Right cardiac atrium (tissue), 5 donors: ENCODE results near the gene NEU1. TPM values are rescaled to one million over a fixed set of nuclear protein-coding genes. Genes with fewer than 3 reads are reported as not detected.
"Not testable (repeated sequence)": the region's sequence is repeated elsewhere in the genome, so short reads cannot be mapped to it uniquely, and the experiment has no call there.

Experiments used
- ATAC-seq, 2 donors: fragments of 200-7000 bp; cut with Tn5 transposase; one replicate each; pipeline versions ENCODE4 v1.8.0 to v1.9.1; 2020; ENCODE audit warnings: moderate library complexity in 2 of 2, mild to moderate bottlenecking in 1 of 2
- DNase-seq, 3 donors: peaks; one replicate each; pipeline ENCODE4 v3.0.0-alpha.2; 2020
- H3K27ac ChIP-seq: one replicate; pipeline ENCODE4 v1.5.1; 2013; ENCODE audit warnings: mild to moderate bottlenecking, low read length, control low read depth, moderate library complexity
- H3K27me3 ChIP-seq: one replicate; pipeline ENCODE4 v1.6.1; 2013; ENCODE audit not compliant: control insufficient read depth, insufficient read depth
- H3K4me1 ChIP-seq: one replicate; pipeline ENCODE4 v1.6.1; 2013; ENCODE audit warnings: low read length; ENCODE audit not compliant: control insufficient read depth, insufficient read depth
- H3K4me3 ChIP-seq: one replicate; pipeline ENCODE4 v1.5.1; 2013; ENCODE audit warnings: low read length, control low read depth
- H3K9me3 ChIP-seq: one replicate; pipeline ENCODE4 v1.6.1; 2013; ENCODE audit warnings: low read length; ENCODE audit not compliant: control insufficient read depth
- WGBS: extraction: QIAGEN DNeasy Blood & Tissue Kit; methylation state at CpG from one replicate; pipeline ENCODE4 v1.1.7; 2013; 5-methylcytosine and 5-hydroxymethylcytosine counted together
- intact Hi-C, 4 donors: fragments of 100-400 bp; cut with DNase I; formaldehyde crosslinking; loops; one replicate each; pipeline versions ENCODE4 v1.11.0 to v1.14.0; 2022 to 2023
- polyA plus RNA-seq: library from polyadenylated mRNA; stranded (reverse); fragments of 200-250 nt; gene quantifications from one replicate; pipeline ENCODE4 v1.2.3, GENCODE V29; 2013
- total RNA-seq, 4 donors: library from RNA; stranded (reverse); fragmentation: NEBNext Ultra II Directional; extraction: Animal tissue kit (Norgen Biotek cat#: 25700); gene quantifications; one replicate each; pipeline ENCODE4 v1.2.1, GENCODE V29; 2021
- donor health status: healthy with polysubstance abuse.
- donor health status: DM: no; HTN: yes; CAD: no.
- donor health status: DM: no; HTN: no; CAD: no.
- donor health status: DM: no; HTN: yes; CAD: no; lungs with severe emphysema.
- donor health status: DM: yes; HTN: yes; CAD: no.

Gene NEU1
- total and polyA plus RNA-seq, 5 donors, result 18.5 to 28.2 (median 24.8) TPM

DNA sequence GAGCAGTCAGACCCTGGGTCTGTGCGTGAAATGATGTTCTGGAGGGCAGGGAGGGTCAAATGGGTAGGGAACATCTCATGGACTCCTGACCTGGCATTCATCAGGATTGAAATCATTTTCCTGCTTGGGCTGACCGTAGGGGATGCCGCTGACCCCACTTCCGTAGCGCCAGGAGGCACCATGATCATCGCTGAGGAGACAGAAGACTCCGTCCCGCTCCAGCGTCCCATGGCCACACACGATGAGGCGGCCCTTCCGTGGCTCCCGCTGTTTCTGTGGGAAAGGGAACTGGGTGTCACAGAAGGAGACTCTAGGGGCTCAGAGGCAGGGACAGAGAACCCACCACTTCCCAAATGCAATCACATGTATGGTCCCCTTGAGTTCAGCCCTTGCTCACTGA, 2.3 kb downstream of the NEU1 start:
- H3K27me3 ChIP-seq, result no peaks in the 10 kb centered on the region
- ATAC-seq, result no peak
- H3K4me1 ChIP-seq, result peaks cover 2% of the 10 kb centered on the region
- no peak overlapping the region for H3K4me3 ChIP-seq
- H3K9me3 ChIP-seq, result no peaks in the 10 kb centered on the region
- WGBS, result 93% methylated on average over 13 of the region's 13 CpGs
- DNase-seq, result peak in 1 of 3 donors; percentile 30
- intact Hi-C loops, result loop anchor here in 1 of 4 donors (10.0 kb wide), 1 partner anchor 176 kb away; the partner anchor contains the start of gene LY6G5C
- H3K27ac ChIP-seq, result no peak overlapping the region

DNA sequence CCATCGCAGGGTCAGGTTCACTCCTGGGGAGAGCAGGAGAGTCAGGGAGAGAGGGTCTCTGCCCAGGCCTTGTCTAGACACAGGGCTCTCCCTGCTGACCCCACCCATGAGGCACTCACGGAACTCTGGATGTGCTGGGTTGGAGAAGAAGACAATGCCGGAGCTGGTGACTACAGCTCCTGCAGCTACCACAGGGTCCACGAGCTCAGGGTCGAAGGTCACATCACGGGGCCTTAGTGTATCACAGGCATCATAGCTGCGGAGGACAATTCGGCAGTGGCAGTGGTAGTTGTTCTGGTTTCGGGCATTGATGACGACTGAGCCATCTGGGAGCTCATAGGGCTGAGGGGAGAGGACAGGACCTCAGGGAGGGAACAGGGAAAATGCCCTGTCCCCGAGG, 2.7 kb downstream of the NEU1 start:
- peaks cover 2% of the 10 kb centered on the region for H3K4me1 ChIP-seq
- no peak overlapping the region for H3K27ac ChIP-seq
- intact Hi-C loops, result loop anchor here in 1 of 4 donors (10.0 kb wide), 1 partner anchor 175 kb away; the partner anchor contains the start of gene LY6G5C
- no peaks in the 10 kb centered on the region for H3K27me3 ChIP-seq
- peak in 1 of 3 donors; percentile 34 for DNase-seq
- no peak for ATAC-seq
- no peaks in the 10 kb centered on the region for H3K9me3 ChIP-seq
- 91% methylated on average over 11 of the region's 11 CpGs for WGBS
- H3K4me3 ChIP-seq, result no peak overlapping the region

DNA sequence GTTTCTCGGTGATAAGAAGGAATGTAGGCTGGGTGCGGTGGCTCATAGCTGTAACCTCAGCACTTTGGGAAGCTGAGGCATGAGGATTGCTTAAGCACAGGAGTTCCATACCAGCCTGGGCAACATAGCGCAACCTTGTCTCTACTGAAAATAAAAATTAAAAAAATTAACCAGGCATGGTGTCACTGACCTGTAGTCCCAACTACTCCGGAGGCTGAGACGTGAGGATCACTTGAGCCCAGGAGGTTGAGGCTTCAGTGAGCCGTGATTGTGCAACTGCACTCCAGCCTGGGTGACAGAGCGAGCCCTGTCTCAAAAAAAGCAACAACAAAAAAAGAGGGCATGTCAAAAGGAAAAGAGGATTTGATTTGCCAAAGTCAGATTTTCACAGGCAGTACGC, 3.9 kb downstream of the NEU1 start:
- DNase-seq, result peak in 1 of 3 donors; percentile 4
- WGBS, result 95% methylated on average over 8 of the region's 8 CpGs
- no peak overlapping the region for H3K27ac ChIP-seq
- no peak overlapping the region for H3K4me3 ChIP-seq
- intact Hi-C loops, result no loop called here
- H3K4me1 ChIP-seq, result peaks cover 2% of the 10 kb centered on the region
- H3K27me3 ChIP-seq, result no peaks in the 10 kb centered on the region
- H3K9me3 ChIP-seq, result no peaks in the 10 kb centered on the region
- ATAC-seq, result no peak

- H3K27me3 ChIP-seq, DNase-seq, H3K27ac ChIP-seq, intact Hi-C loops, H3K4me1 ChIP-seq, ATAC-seq, H3K4me3 ChIP-seq, H3K9me3 ChIP-seq: not testable (repeated sequence)
- WGBS, result 91% methylated on average over 8 of the region's 8 CpGs
Measured at GRCh38 chr6:31857774-31858173, 4.8 kb downstream of the NEU1 start.

GRCh38 chr6:31851980-31852718, 10.5 kb downstream of the NEU1 start:
- intact Hi-C loops, H3K4me3 ChIP-seq, H3K9me3 ChIP-seq, ATAC-seq, H3K27me3 ChIP-seq, H3K4me1 ChIP-seq, H3K27ac ChIP-seq: not testable (repeated sequence)
- WGBS, result 88% methylated on average over 35 of the region's 35 CpGs
- peak in 1 of 3 donors; percentile 41 for DNase-seq

DNA sequence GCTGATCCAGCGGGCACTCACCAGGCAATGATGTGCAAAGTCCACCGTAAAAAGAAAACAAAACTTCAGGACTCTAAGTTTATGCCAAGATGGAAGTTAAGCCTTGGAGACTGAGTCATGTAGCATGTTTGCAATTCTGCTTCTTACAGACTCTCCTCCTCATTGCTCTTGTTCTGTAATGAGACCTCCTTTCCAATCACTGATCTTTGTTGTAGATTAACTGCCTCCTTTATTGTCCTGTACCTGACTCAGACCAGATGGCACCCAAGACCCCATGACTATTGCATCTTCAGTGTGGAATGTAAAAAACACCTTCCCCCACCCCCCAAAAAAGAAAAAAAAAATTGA, 11.2 kb downstream of the NEU1 start:
- Histone ChIP-seq H3K4me1 (no peaks in the 10 kb centered on the region), H3K9me3 (no peaks in the 10 kb centered on the region), H3K27ac (no peak overlapping the region), H3K27me3 (no peaks in the 10 kb centered on the region), H3K4me3 (no peak overlapping the region)
- DNase-seq, result no peak
- 74% methylated on average over 2 of the region's 2 CpGs for WGBS
- ATAC-seq, result no peak
- intact Hi-C loops, result no loop called here

- WGBS, result 94% methylated on average over 2 of the region's 2 CpGs
- no peaks in the 10 kb centered on the region for H3K27me3 ChIP-seq
- no peak overlapping the region for H3K4me3 ChIP-seq
- ATAC-seq (no peak), DNase-seq (peak in 1 of 3 donors; percentile 3)
- intact Hi-C loops, result no loop called here
- H3K9me3 ChIP-seq, result no peaks in the 10 kb centered on the region
- no peak overlapping the region for H3K27ac ChIP-seq
- no peaks in the 10 kb centered on the region for H3K4me1 ChIP-seq
Measured at GRCh38 chr6:31850765-31851484, 11.7 kb downstream of the NEU1 start.

DNA sequence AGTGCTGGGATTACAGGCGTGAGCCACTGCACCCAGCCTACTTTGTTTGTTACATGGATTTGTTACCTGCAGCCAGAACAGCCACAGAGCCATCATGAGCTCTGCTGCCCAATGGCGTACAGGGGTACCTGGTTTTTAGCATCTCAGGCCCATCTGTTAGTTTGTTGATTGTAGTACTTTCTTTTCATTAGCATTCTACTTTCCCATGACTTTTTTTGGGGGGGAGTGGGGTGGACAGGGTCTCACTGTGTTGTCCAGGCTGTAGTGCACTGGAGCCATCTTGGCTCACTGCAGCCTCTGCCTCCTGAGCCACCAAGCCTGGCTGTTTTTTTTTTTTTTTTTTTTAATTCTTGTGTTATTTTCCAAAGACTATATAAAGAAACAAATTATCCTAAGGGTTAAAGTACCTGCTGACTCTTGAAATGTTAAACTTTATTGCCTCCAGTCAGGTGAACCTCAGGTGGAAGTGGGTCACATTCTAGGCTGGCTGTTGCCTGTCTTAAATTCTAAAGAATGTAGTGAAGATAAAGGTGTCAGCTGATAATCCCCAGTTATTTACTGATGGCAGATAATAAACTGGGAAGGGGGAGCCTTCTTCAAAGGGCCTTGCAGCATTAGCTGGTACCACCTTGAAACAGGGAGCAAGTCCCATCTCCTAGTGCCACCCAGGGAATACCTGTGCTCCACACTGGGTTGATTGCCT, 15.2 kb downstream of the NEU1 start:
- H3K9me3 ChIP-seq, result no peaks in the 10 kb centered on the region
- H3K4me3 ChIP-seq, result no peak overlapping the region
- 96% methylated on average over 2 of the region's 2 CpGs for WGBS
- intact Hi-C loops, result no loop called here
- no peaks in the 10 kb centered on the region for H3K4me1 ChIP-seq
- no peak for ATAC-seq
- H3K27me3 ChIP-seq, result no peaks in the 10 kb centered on the region
- H3K27ac ChIP-seq, result no peak overlapping the region
- DNase-seq, result peak in 1 of 3 donors; percentile 5

- peak in 1 of 3 donors; percentile 0 for DNase-seq
- intact Hi-C loops, result no loop called here
- ATAC-seq, result no peak
- Histone ChIP-seq H3K27ac (no peak overlapping the region), H3K4me1 (no peaks in the 10 kb centered on the region), H3K9me3 (no peaks in the 10 kb centered on the region), H3K27me3 (no peaks in the 10 kb centered on the region), H3K4me3 (no peak overlapping the region)
- WGBS, result over 99% methylated on average over 3 of the region's 3 CpGs
Measured at GRCh38 chr6:31844507-31844906, 18.1 kb downstream of the NEU1 start.

GRCh38 chr6:31842053-31842452, 20.6 kb downstream of the NEU1 start:
- H3K9me3 ChIP-seq, result no peaks in the 10 kb centered on the region
- DNase-seq (peak in 1 of 3 donors; percentile 12), ATAC-seq (no peak)
- WGBS, result 92% methylated on average over 9 of the region's 9 CpGs
- H3K4me3 ChIP-seq, result no peak overlapping the region
- intact Hi-C loops, result no loop called here
- no peaks in the 10 kb centered on the region for H3K27me3 ChIP-seq
- H3K4me1 ChIP-seq, result peaks cover 8% of the 10 kb centered on the region
- H3K27ac ChIP-seq, result no peak overlapping the region

- intact Hi-C loops, result loop anchor here in 2 of 4 donors (10.0 kb wide), 2 partner anchors 105 to 115 kb away; partner anchors contain the start of genes CLIC1 (in 1 of the 2), DDAH2 (in 1 of the 2), LY6G6C (in 1 of the 2) and MPIG6B (in 1 of the 2)
- WGBS, result 84% methylated on average over 8 of the region's 8 CpGs
Measured at GRCh38 chr6:31839779-31840126, 22.9 kb downstream of the NEU1 start.

More at GRCh38 chr6:31839779-31840126, 22.9 kb downstream of the NEU1 start:
- peak in 1 of 3 donors; percentile 9 for DNase-seq
- not testable (repeated sequence) for H3K4me1 ChIP-seq, H3K27ac ChIP-seq, H3K4me3 ChIP-seq, ATAC-seq, H3K9me3 ChIP-seq, H3K27me3 ChIP-seq
